Measurements from ENCODE around the gene GALK1. TPM values are rescaled to one million over a fixed set of nuclear protein-coding genes. Genes with fewer than 3 reads are reported as not detected.
A peak's percentile ranks its signal among the peaks of the same experiment; 100 is the strongest.

GALK1 gene
- total and polyA plus RNA-seq, 2 of the 13 experiments (the other 11 are each of a cell fraction or from before 2014, with no cell fraction given): 59.9 to 93.6 TPM

GRCh38 chr17:75779250-75779986 is 14.4 kb upstream of the GALK1 start (continued):
- peak; percentile 82; the same call in 1 of the 2 replicates for TF ChIP-seq DDIT3 (CRISPR knock-in tag; IDR thresholded peaks at IDR 0.05)
- peak; percentile 98 for TF ChIP-seq DNMT3B (CRISPR knock-in tag; conservative IDR thresholded peaks at IDR 0.05)
- TF ChIP-seq KDM6A (CRISPR knock-in tag; IDR thresholded peaks at IDR 0.05; ENCODE audit: low read depth): 0 out of 2 replicates have a peak, but pooled peaks have one; percentile 11
- no peak for TF ChIP-seq HNRNPH1 (optimal IDR thresholded peaks at IDR 0.05; ENCODE audit: low read depth, low read length)
- peak; percentile 100 for TF ChIP-seq POLR2G (IDR thresholded peaks at IDR 0.05; ENCODE audit: low read depth, low read length)
- TF ChIP-seq ZNF672 (CRISPR knock-in tag; IDR thresholded peaks at IDR 0.05): 0 out of 2 replicates have a peak, but pooled peaks have one; percentile 39
- TF ChIP-seq ATF7 (IDR thresholded peaks at IDR 0.05): no peak
- TF ChIP-seq ATF7 (CRISPR knock-in tag; IDR thresholded peaks at IDR 0.05): no peak; the same call in 1 of the 2 replicates
- TF ChIP-seq MAFF (IDR thresholded peaks at IDR 0.05; ENCODE audit: low read depth, low read length): peak; percentile 26; the same call in 1 of the 2 replicates
- TF ChIP-seq RFX5 (IDR thresholded peaks at IDR 0.05; ENCODE audit: low read depth, low read length): peak; percentile 89
- peak; percentile 52; the same call in 1 of the 2 replicates for TF ChIP-seq NCOA1 (CRISPR knock-in tag; IDR thresholded peaks at IDR 0.05)
- TF ChIP-seq ZUFSP (CRISPR knock-in tag; IDR thresholded peaks at IDR 0.05; ENCODE audit: borderline replicate concordance): no peak
- TF ChIP-seq ZNF564 (CRISPR knock-in tag; IDR thresholded peaks at IDR 0.05): 0 out of 2 replicates have a peak, but pooled peaks have one; percentile 79
- no peak for TF ChIP-seq MTA3 (CRISPR knock-in tag; IDR thresholded peaks at IDR 0.05)
- TF ChIP-seq THAP7 (CRISPR knock-in tag; IDR thresholded peaks at IDR 0.05): peak; percentile 66; the same call in 1 of the 2 replicates
- TF ChIP-seq GLMP (CRISPR knock-in tag; IDR thresholded peaks at IDR 0.05; ENCODE audit: borderline replicate concordance): no peak
- TF ChIP-seq SALL2 (CRISPR knock-in tag; IDR thresholded peaks at IDR 0.05): peak; percentile 98
- TF ChIP-seq ZNF282 (IDR thresholded peaks at IDR 0.05; ENCODE audit: partially characterized antibody): no peak
- TF ChIP-seq FOXP1 (IDR thresholded peaks at IDR 0.05): no peak
- TF ChIP-seq FOXP1 (CRISPR knock-in tag; IDR thresholded peaks at IDR 0.05): peak; percentile 34; the same call in 1 of the 2 replicates
- TF ChIP-seq PRPF4 (IDR thresholded peaks at IDR 0.05; ENCODE audit: low read depth, low read length, poor library complexity, severe bottlenecking): no peak
- no peak for TF ChIP-seq NFRKB (IDR thresholded peaks at IDR 0.05)
- TF ChIP-seq RBAK (CRISPR knock-in tag; IDR thresholded peaks at IDR 0.05): peak; percentile 72; the same call in 1 of the 2 replicates
- peak; percentile 27; the same call in 1 of the 2 replicates for TF ChIP-seq WIZ (CRISPR knock-in tag; IDR thresholded peaks at IDR 0.05)
- TF ChIP-seq SRSF1 (optimal IDR thresholded peaks at IDR 0.05; ENCODE audit: low read depth, low read length): peak; percentile 99
- TF ChIP-seq ZBTB49 (CRISPR knock-in tag; IDR thresholded peaks at IDR 0.05; ENCODE audit: borderline replicate concordance): 0 out of 2 replicates have a peak, but pooled peaks have one; percentile 69

All from HepG2 (cell line).